Inferior parietal cortex (tissue), 1 donor: Measurements from ENCODE around the gene ANAPC15.

Experiments used
- DNase-seq: peaks from one replicate; pipeline ENCODE4 v3.0.0-alpha.2; 2016; ENCODE audit errors: extremely low spot score

ANAPC15 gene

GRCh38 chr11:72125956-72126355 lies 13.5 kb upstream of the ANAPC15 start:
- no peak for DNase-seq

- no peak for DNase-seq
Observed at GRCh38 chr11:72124046-72124445, 11.6 kb upstream of the ANAPC15 start.

- DNase-seq = no peak
Observed at GRCh38 chr11:72123117-72123653, 10.7 kb upstream of the ANAPC15 start.

GRCh38 chr11:72122607-72123006 lies 10.1 kb upstream of the ANAPC15 start:
- DNase-seq = no peak

- DNase-seq = no peak
Observed at GRCh38 chr11:72120930-72121329, 8.4 kb upstream of the ANAPC15 start.

GRCh38 chr11:72119198-72119597 lies 6.7 kb upstream of the ANAPC15 start:
- no peak for DNase-seq

GRCh38 chr11:72116019-72116755 lies 3.7 kb upstream of the ANAPC15 start:
- DNase-seq = no peak

GRCh38 chr11:72114570-72114969 lies 2.1 kb upstream of the ANAPC15 start:
- no peak for DNase-seq

GRCh38 chr11:72112978-72113808 lies 698 bp upstream of the ANAPC15 start:
- DNase-seq = no peak

- DNase-seq = no peak
Observed at GRCh38 chr11:72111300-72112142, 974 bp downstream of the ANAPC15 start.

GRCh38 chr11:72105888-72106287 lies 6.6 kb downstream of the ANAPC15 start, which contains the start of gene TOMT:
TSS of gene TOMT (plus strand) at chr11:72105924. CDS start at chr11:72105952, 28 bp downstream.
- no peak for DNase-seq

GRCh38 chr11:72103754-72104167 lies 8.7 kb downstream of the ANAPC15 start:
- DNase-seq = no peak

GRCh38 chr11:72102946-72103753 lies 9.3 kb downstream of the ANAPC15 start, which contains the start of gene LAMTOR1:
TSS of gene LAMTOR1 (minus strand) at chr11:72103297. CDS start at chr11:72103224, 73 bp downstream.
- peak; percentile 100 for DNase-seq

- DNase-seq = no peak
Observed at GRCh38 chr11:72102631-72102945, 9.9 kb downstream of the ANAPC15 start.

- DNase-seq = no peak
Observed at GRCh38 chr11:72102162-72102561, 10.3 kb downstream of the ANAPC15 start.

- DNase-seq = no peak
Observed at GRCh38 chr11:72100462-72100861, 12.0 kb downstream of the ANAPC15 start.

GRCh38 chr11:72100009-72100408 lies 12.5 kb downstream of the ANAPC15 start:
- no peak for DNase-seq

- no peak for DNase-seq
Observed at GRCh38 chr11:72098741-72099140, 13.8 kb downstream of the ANAPC15 start.

GRCh38 chr11:72091292-72091691 lies 21.2 kb downstream of the ANAPC15 start:
- DNase-seq = peak; percentile 82

GRCh38 chr11:72088076-72088808 lies 24.3 kb downstream of the ANAPC15 start:
- DNase-seq = no peak
